OCI-LY1 (cell line): ENCODE data around the gene RAI1.
"Not testable (repeated sequence)": the region's sequence is repeated elsewhere in the genome, so short reads cannot be mapped to it uniquely, and the experiment has no call there.

Source experiments
- H2AFZ ChIP-seq: fragments of 200-600 bp; sonication (generic), shearing (Covaris generic); 2 replicates; pipeline ENCODE4 v1.6.0; 2014; ENCODE audit warnings: antibody characterized with exemption, mild to moderate bottlenecking, low read length
- H3F3A ChIP-seq: fragments of 200-600 bp; sonication (generic), shearing (Covaris generic); 2 replicates; pipeline ENCODE4 v1.6.0; 2014; ENCODE audit warnings: mild to moderate bottlenecking, antibody characterized with exemption, low read length, moderate library complexity; ENCODE audit not compliant: insufficient read depth
- H3K27ac ChIP-seq: fragments of 200-600 bp; sonication (generic); 2 replicates; pipeline ENCODE4 v1.5.1; 2014; ENCODE audit warnings: low read length, mixed run types, mild to moderate bottlenecking, low read depth; ENCODE audit not compliant: poor library complexity, severe bottlenecking
- H3K27me3 ChIP-seq: fragments of 200-600 bp; sonication (generic); 2 replicates; pipeline ENCODE4 v1.6.0; 2014; ENCODE audit warnings: antibody characterized with exemption, mild to moderate bottlenecking, low read length, moderate library complexity; ENCODE audit not compliant: insufficient read depth
- H3K36me3 ChIP-seq: fragments of 200-600 bp; sonication (generic); 2 replicates; pipeline ENCODE4 v1.6.1; 2014; ENCODE audit warnings: mild to moderate bottlenecking, antibody characterized with exemption, low read length, moderate library complexity, mixed read lengths; ENCODE audit not compliant: insufficient read depth
- H3K4me1 ChIP-seq: fragments of 200-600 bp; sonication (generic); 2 replicates; pipeline ENCODE4 v1.5.1; 2014; ENCODE audit warnings: mild to moderate bottlenecking, low read length, moderate library complexity; ENCODE audit not compliant: insufficient read depth, severe bottlenecking
- H3K4me2 ChIP-seq: fragments of 200-600 bp; sonication (generic), shearing (Covaris generic); 2 replicates; pipeline ENCODE4 v1.6.1; 2014; ENCODE audit warnings: low read length
- H3K4me3 ChIP-seq: fragments of 200-600 bp; sonication (generic); 2 replicates; pipeline ENCODE4 v1.5.1; 2014; ENCODE audit warnings: low read length, low read depth, mild to moderate bottlenecking, mixed read lengths; ENCODE audit not compliant: poor library complexity, severe bottlenecking
- H3K79me2 ChIP-seq: fragments of 200-600 bp; shearing (Covaris generic); 2 replicates; pipeline ENCODE4 v1.6.1; 2016; ENCODE audit warnings: mixed run types, low read length, mixed read lengths; ENCODE audit not compliant: insufficient read depth
- H3K9ac ChIP-seq: fragments of 200-600 bp; sonication (generic), shearing (Covaris generic); 2 replicates; pipeline ENCODE4 v1.6.1; 2014; ENCODE audit warnings: mild to moderate bottlenecking, low read length, mixed read lengths
- H3K9me2 ChIP-seq: fragments of 200-600 bp; sonication (generic), shearing (Covaris generic); 2 replicates; pipeline ENCODE4 v1.6.1; 2014; ENCODE audit warnings: low read depth, mild to moderate bottlenecking, low read length, mixed read lengths
- H3K9me3 ChIP-seq: fragments of 200-600 bp; shearing (Covaris generic); 2 replicates; pipeline ENCODE4 v1.6.1; 2014; ENCODE audit warnings: low read length, mixed read lengths
- H4K20me1 ChIP-seq: fragments of 200-600 bp; sonication (generic), shearing (Covaris generic); 2 replicates; pipeline ENCODE4 v1.6.0; 2016; ENCODE audit warnings: mild to moderate bottlenecking, low read length; ENCODE audit not compliant: insufficient read depth
- CTCF ChIP-seq: fragments of 200-600 bp; sonication (generic), shearing (Covaris generic); IDR thresholded peaks from 2 replicates; pipeline ENCODE4 v1.5.1; 2017; ENCODE audit warnings: mild to moderate bottlenecking, antibody characterized with exemption, low read length, moderate library complexity, mixed read lengths
- EZH2 ChIP-seq: fragments of 200-600 bp; sonication (generic), shearing (Covaris generic); IDR thresholded peaks from 2 replicates; pipeline ENCODE4 v1.8.0; 2017; ENCODE audit warnings: borderline replicate concordance, mixed run types, mild to moderate bottlenecking, antibody characterized with exemption, low read length, moderate library complexity, mixed read lengths

The RAI1 gene

GRCh38 chr17:17806035-17806434 lies 124.8 kb downstream of the RAI1 start:
- no peak overlapping the region for H3K27ac ChIP-seq
- H2AFZ ChIP-seq: no peak overlapping the region
- no peaks in the 10 kb centered on the region for H3K79me2 ChIP-seq
- TF ChIP-seq CTCF (no peak), EZH2 (no peak)
- H3K9me3 ChIP-seq: no peaks in the 10 kb centered on the region
- peaks cover 4% of the 10 kb centered on the region for H3K4me1 ChIP-seq
- no peaks in the 10 kb centered on the region for H3F3A ChIP-seq
- H3K4me3 ChIP-seq: no peak overlapping the region
- no peak overlapping the region for H3K4me2 ChIP-seq
- H4K20me1 ChIP-seq: no peaks in the 10 kb centered on the region
- H3K36me3 ChIP-seq: peaks cover 8% of the 10 kb centered on the region
- H3K27me3 ChIP-seq: peaks cover 5% of the 10 kb centered on the region; the same call in 1 of the 2 replicates
- H3K9ac ChIP-seq: no peak overlapping the region
- H3K9me2 ChIP-seq: no peaks in the 10 kb centered on the region

GRCh38 chr17:17806611-17807274 lies 125.5 kb downstream of the RAI1 start:
- H3K4me3 ChIP-seq: no peak overlapping the region
- no peak overlapping the region for H3K4me2 ChIP-seq
- H2AFZ ChIP-seq: no peak overlapping the region
- peaks cover 5% of the 10 kb centered on the region; the same call in 1 of the 2 replicates for H3K27me3 ChIP-seq
- H3K9ac ChIP-seq: no peak overlapping the region
- no peaks in the 10 kb centered on the region for H3K9me3 ChIP-seq
- H3K4me1 ChIP-seq: peaks cover 4% of the 10 kb centered on the region
- no peaks in the 10 kb centered on the region for H3K79me2 ChIP-seq
- no peaks in the 10 kb centered on the region for H3F3A ChIP-seq
- TF ChIP-seq EZH2 (no peak), CTCF (no peak)
- H3K36me3 ChIP-seq: peaks cover 12% of the 10 kb centered on the region
- no peaks in the 10 kb centered on the region for H4K20me1 ChIP-seq
- H3K27ac ChIP-seq: no peak overlapping the region
- H3K9me2 ChIP-seq: no peaks in the 10 kb centered on the region

GRCh38 chr17:17807440-17807839 lies 126.2 kb downstream of the RAI1 start:
- Histone ChIP-seq H4K20me1 (no peaks in the 10 kb centered on the region), H3K36me3 (peaks cover 17% of the 10 kb centered on the region), H3K9ac (no peak overlapping the region), H2AFZ (no peak overlapping the region), H3K4me3 (no peak overlapping the region), H3K27me3 (peaks cover 5% of the 10 kb centered on the region; the same call in 1 of the 2 replicates), H3K79me2 (no peaks in the 10 kb centered on the region), H3K9me2 (no peaks in the 10 kb centered on the region), H3K9me3 (no peaks in the 10 kb centered on the region), H3K4me2 (no peak overlapping the region), H3K27ac (no peak overlapping the region), H3K4me1 (peaks cover 4% of the 10 kb centered on the region), H3F3A (no peaks in the 10 kb centered on the region)
- TF ChIP-seq CTCF (no peak), EZH2 (no peak)

- H3K9me2 ChIP-seq, H3F3A ChIP-seq, H3K9ac ChIP-seq, H4K20me1 ChIP-seq, H3K27me3 ChIP-seq, H3K27ac ChIP-seq, H3K79me2 ChIP-seq, H3K4me2 ChIP-seq, H3K4me1 ChIP-seq, H2AFZ ChIP-seq, H3K4me3 ChIP-seq, H3K9me3 ChIP-seq: not testable (repeated sequence)
- peaks cover 25% of the 10 kb centered on the region for H3K36me3 ChIP-seq
Observed at GRCh38 chr17:17808200-17808599, 126.9 kb downstream of the RAI1 start.
